Calu3 (cell line): ENCODE measurements around the gene HYAL3. TPM values are rescaled to one million over a fixed set of nuclear protein-coding genes. Genes with fewer than 3 reads are reported as not detected.

Experiments
- BruUV-seq: library from RNA; stranded (reverse); fragments of 400-500 nt; replicated peaks from 2 replicates; lab custom pipeline; 2021; lab: Mats Ljungman, UMichigan
- CTCF ChIA-PET: fragments of 300-600 bp; sonication (Branson Sonifier 250); formaldehyde crosslinking; loops from one replicate; lab custom pipeline; 2022; ENCODE audit warnings: antibody characterized with exemption; lab: Charles Lee
- DNase-seq: peaks from one replicate; pipeline ENCODE4 v3.0.0; 2022
- H3K27ac Mint-ChIP-seq: one replicate; pipeline ENCODE4 v1.8.0; 2022; ENCODE audit warnings: mixed read lengths; ENCODE audit not compliant: unreplicated experiment
- H3K27me3 Mint-ChIP-seq: one replicate; pipeline ENCODE4 v1.8.0; 2022; ENCODE audit warnings: mixed read lengths; ENCODE audit not compliant: unreplicated experiment
- H3K36me3 Mint-ChIP-seq: one replicate; pipeline ENCODE4 v1.8.0; 2022; ENCODE audit warnings: mild to moderate bottlenecking, moderate library complexity, mixed read lengths; ENCODE audit not compliant: insufficient read depth, unreplicated experiment
- H3K4me1 Mint-ChIP-seq: one replicate; pipeline ENCODE4 v1.8.0; 2022; ENCODE audit warnings: mild to moderate bottlenecking, low read depth, mixed read lengths; ENCODE audit not compliant: unreplicated experiment
- H3K4me3 Mint-ChIP-seq: one replicate; pipeline ENCODE4 v1.8.0; 2022; ENCODE audit warnings: mild to moderate bottlenecking, low read depth, moderate library complexity, mixed read lengths; ENCODE audit not compliant: unreplicated experiment
- H3K9me3 Mint-ChIP-seq: one replicate; pipeline ENCODE4 v1.8.0; 2022; ENCODE audit warnings: low read depth, mixed read lengths; ENCODE audit not compliant: unreplicated experiment
- CTCF ChIP-seq: fragments of 200-600 bp; IDR thresholded peaks from one replicate; pipeline ENCODE4 v1.8.0; 2022; ENCODE audit warnings: antibody characterized with exemption; ENCODE audit not compliant: unreplicated experiment
- intact Hi-C: fragments of 100-400 bp; cut with micrococcal nuclease; formaldehyde crosslinking; loops from one replicate; pipeline ENCODE4 v1.10.0; 2022; ENCODE audit not compliant: unreplicated experiment
- total RNA-seq: library from RNA; stranded (reverse); gene quantifications from 2 replicates; pipeline ENCODE4 v1.2.3, GENCODE V29; 2022

HYAL3 gene
- total RNA-seq, 1 experiment from 2014 or later: 5.5 TPM

- no TSS peak for BruUV-seq
- TF ChIP-seq CTCF: no peak
- Mint-ChIP-seq H3K27ac (no peak overlapping the region), H3K4me1 (peaks cover 26% of the 10 kb centered on the region), H3K9me3 (no peaks in the 10 kb centered on the region), H3K27me3 (no peaks in the 10 kb centered on the region), H3K4me3 (no peak overlapping the region), H3K36me3 (peaks cover 38% of the 10 kb centered on the region)
- DNase-seq: no peak
- intact Hi-C loops: no loop called here
- CTCF ChIA-PET: no interaction called here
Observed at GRCh38 chr3:50294492-50295403, 4.5 kb downstream of the HYAL3 start.

- Mint-ChIP-seq H3K4me1 (peaks cover 26% of the 10 kb centered on the region), H3K27me3 (no peaks in the 10 kb centered on the region), H3K9me3 (no peaks in the 10 kb centered on the region), H3K36me3 (peaks cover 31% of the 10 kb centered on the region), H3K4me3 (no peak overlapping the region), H3K27ac (no peak overlapping the region)
- intact Hi-C loops: no loop called here
- CTCF ChIA-PET: no interaction called here
- no TSS peak for BruUV-seq
- no peak for DNase-seq
- no peak for TF ChIP-seq CTCF
Observed at GRCh38 chr3:50294089-50294488, 5.1 kb downstream of the HYAL3 start.

- Mint-ChIP-seq H3K27ac (peak overlapping the region; percentile 92), H3K27me3 (no peaks in the 10 kb centered on the region), H3K4me1 (peaks cover 23% of the 10 kb centered on the region), H3K36me3 (peaks cover 33% of the 10 kb centered on the region), H3K4me3 (peak overlapping the region; percentile 73), H3K9me3 (no peaks in the 10 kb centered on the region)
- BruUV-seq: no TSS peak
- TF ChIP-seq CTCF: no peak
- CTCF ChIA-PET: interaction anchor here (2.1 kb wide), 1 partner anchor 35 kb away, joined by 6 read pairs; the partner anchor contains the start of gene TUSC2
- intact Hi-C loops: no loop called here
- no peak for DNase-seq
Observed at GRCh38 chr3:50293079-50293801, 6.0 kb downstream of the HYAL3 start.

- peak within 1 kb of the TSS; percentile 92 for H3K27ac Mint-ChIP-seq
Observed at GRCh38 chr3:50292159-50293078, 6.8 kb downstream of the HYAL3 start, which contains the start of gene IFRD2. IFRD2 (minus strand) TSS chr3:50292429; CDS start chr3:50292274, 155 bp downstream.

More at GRCh38 chr3:50292159-50293078, 6.8 kb downstream of the HYAL3 start, which contains the start of gene IFRD2:
- Mint-ChIP-seq H3K9me3 (no peaks in the 10 kb centered on the region), H3K4me1 (peaks cover 19% of the 10 kb centered on the region), H3K36me3 (peaks cover 37% of the 10 kb centered on the region), H3K4me3 (peak within 1 kb of the TSS; percentile 73), H3K27me3 (no peaks in the 10 kb centered on the region)
- BruUV-seq: TSS peak; percentile 85
- DNase-seq: peak; percentile 95
- intact Hi-C loops: no loop called here
- TF ChIP-seq CTCF: no peak
- CTCF ChIA-PET: interaction anchor here (0.6 to 2.1 kb wide), 4 partner anchors 23 to 45 kb away, joined by 4 to 6 read pairs (median 4); partner anchors contain the start of genes SEMA3B and TUSC2
